Nephron (organoid): ENCODE data around the gene THOC6.
"Not testable (repeated sequence)": the region's sequence is repeated elsewhere in the genome, so short reads cannot be mapped to it uniquely, and the experiment has no call there.

Experiments
- H3K27ac Mint-ChIP-seq, 3 experiments: 2 replicates each; pipeline ENCODE4 v1.8.0; 2020; ENCODE audit warnings: mixed read lengths in 3 of 3, mild to moderate bottlenecking in 2 of 3, moderate library complexity in 1 of 3
- H3K27me3 Mint-ChIP-seq: 2 replicates; pipeline ENCODE4 v1.8.0; 2021; ENCODE audit warnings: low read depth, mild to moderate bottlenecking, moderate library complexity, mixed read lengths
- H3K36me3 Mint-ChIP-seq: 2 replicates; pipeline ENCODE4 v1.8.0; 2020; ENCODE audit warnings: low read depth, mixed read lengths
- H3K4me1 Mint-ChIP-seq: 2 replicates; pipeline ENCODE4 v1.8.0; 2020; ENCODE audit warnings: mixed read lengths
- H3K4me3 Mint-ChIP-seq, 3 experiments: 2 replicates each; pipeline ENCODE4 v1.8.0; 2020; ENCODE audit warnings: mild to moderate bottlenecking in 3 of 3, mixed read lengths in 3 of 3, moderate library complexity in 2 of 3
- H3K9me3 Mint-ChIP-seq: 2 replicates; pipeline ENCODE4 v1.8.0; 2020; ENCODE audit warnings: mixed read lengths
- TF ChIP-seq, protein P1 (sequence below), 3 experiments: fragments of 200-600 bp; sonication (generic); IDR thresholded peaks; one replicate each; pipeline ENCODE4 v1.5.0; 2021; ENCODE audit warnings: antibody characterized with exemption in 3 of 3; ENCODE audit not compliant: unreplicated experiment in 3 of 3

THOC6 gene

DNA sequence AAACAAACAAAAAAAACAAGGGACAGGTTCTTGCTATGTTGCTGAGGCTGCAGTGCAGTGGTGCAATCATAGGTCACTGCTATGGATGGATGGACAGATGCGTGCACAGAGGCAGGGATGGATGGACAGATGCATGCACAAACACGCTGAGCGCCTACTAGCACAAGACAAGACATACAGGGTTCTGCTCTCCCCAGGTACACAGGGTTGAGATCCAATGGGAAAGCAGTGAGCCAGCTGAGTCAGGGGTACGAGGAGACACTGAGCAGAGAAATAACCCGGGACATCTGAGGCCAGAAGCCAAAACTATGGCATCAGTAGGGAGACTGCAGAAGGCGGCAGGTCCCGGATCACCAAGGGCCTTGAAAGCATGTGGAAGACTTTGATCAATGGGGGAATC, 47.8 kb downstream of the THOC6 start:
- H3K36me3 Mint-ChIP-seq, result no peaks in the 10 kb centered on the region
- H3K9me3 Mint-ChIP-seq, result no peaks in the 10 kb centered on the region
- no peak overlapping the region for H3K4me3 Mint-ChIP-seq
- TF ChIP-seq, protein P1, sequence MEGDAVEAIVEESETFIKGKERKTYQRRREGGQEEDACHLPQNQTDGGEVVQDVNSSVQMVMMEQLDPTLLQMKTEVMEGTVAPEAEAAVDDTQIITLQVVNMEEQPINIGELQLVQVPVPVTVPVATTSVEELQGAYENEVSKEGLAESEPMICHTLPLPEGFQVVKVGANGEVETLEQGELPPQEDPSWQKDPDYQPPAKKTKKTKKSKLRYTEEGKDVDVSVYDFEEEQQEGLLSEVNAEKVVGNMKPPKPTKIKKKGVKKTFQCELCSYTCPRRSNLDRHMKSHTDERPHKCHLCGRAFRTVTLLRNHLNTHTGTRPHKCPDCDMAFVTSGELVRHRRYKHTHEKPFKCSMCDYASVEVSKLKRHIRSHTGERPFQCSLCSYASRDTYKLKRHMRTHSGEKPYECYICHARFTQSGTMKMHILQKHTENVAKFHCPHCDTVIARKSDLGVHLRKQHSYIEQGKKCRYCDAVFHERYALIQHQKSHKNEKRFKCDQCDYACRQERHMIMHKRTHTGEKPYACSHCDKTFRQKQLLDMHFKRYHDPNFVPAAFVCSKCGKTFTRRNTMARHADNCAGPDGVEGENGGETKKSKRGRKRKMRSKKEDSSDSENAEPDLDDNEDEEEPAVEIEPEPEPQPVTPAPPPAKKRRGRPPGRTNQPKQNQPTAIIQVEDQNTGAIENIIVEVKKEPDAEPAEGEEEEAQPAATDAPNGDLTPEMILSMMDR (IDR thresholded peaks at IDR 0.05; ENCODE audit: unreplicated experiment in 3 of 3), result no peak
- H3K27me3 Mint-ChIP-seq, result peaks cover 19% of the 10 kb centered on the region
- peaks cover 13% of the 10 kb centered on the region for H3K4me1 Mint-ChIP-seq
- no peak overlapping the region for H3K27ac Mint-ChIP-seq

DNA sequence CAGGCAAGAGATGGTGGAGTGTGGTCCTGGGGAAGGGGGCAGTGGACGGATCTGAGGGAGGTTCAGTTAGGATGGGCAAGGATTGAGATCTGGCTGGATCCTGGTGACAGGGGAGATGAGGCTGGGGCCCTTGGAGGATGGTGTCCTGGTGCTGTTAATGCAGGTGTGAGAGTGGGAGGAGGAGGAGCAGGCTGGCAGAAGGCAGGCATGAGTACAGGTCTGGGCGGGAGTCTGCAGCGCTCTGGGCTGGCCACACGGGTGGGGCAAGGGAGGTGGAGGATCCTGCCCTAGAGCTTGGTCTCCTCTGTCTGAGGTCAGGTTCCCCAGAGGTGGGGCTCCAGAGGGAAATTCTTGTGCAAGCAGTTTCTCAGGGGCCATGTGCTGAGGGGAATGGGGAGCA, 48.3 kb downstream of the THOC6 start:
- Mint-ChIP-seq H3K27me3 (peaks cover 23% of the 10 kb centered on the region), H3K4me1 (peaks cover 11% of the 10 kb centered on the region)
- not testable (repeated sequence) for H3K4me3 Mint-ChIP-seq, H3K27ac Mint-ChIP-seq, H3K36me3 Mint-ChIP-seq, H3K9me3 Mint-ChIP-seq

DNA sequence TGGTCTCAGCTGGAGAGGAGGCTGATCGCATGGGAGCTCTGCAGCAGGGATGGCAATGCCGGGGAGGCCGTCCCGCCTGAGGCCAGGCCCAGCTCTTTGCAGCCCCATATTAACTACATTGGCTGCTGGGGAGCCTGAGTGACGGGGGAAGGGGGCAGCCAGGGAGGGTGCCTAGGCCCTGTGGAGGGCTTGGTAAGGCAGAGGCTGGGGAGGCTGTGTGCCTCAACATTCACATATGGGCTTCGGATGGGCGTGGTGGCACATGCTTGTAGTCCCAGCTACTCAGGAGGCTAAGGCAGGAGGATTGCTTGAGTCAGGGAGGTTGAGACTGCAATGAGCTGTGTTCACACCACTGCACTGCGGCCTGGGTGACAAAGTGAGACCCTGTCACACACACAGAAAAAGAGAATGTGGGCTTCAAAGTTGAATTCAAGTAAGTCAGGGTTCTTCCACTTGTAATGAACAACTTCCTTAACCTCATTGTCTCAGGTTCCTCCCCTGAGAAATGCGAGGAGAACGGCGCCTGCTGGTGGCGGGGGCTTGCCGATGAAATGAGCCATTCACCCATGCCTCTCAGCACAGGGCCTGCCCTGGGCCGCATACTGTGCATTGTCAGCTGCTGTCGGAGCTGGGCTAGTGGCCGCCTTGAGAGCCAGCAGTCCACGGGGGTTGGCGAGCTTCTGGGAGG, 48.9 kb downstream of the THOC6 start:
- not testable (repeated sequence) for H3K27ac Mint-ChIP-seq, H3K36me3 Mint-ChIP-seq, H3K4me3 Mint-ChIP-seq, H3K9me3 Mint-ChIP-seq, H3K4me1 Mint-ChIP-seq
- H3K27me3 Mint-ChIP-seq, result peaks cover 23% of the 10 kb centered on the region

DNA sequence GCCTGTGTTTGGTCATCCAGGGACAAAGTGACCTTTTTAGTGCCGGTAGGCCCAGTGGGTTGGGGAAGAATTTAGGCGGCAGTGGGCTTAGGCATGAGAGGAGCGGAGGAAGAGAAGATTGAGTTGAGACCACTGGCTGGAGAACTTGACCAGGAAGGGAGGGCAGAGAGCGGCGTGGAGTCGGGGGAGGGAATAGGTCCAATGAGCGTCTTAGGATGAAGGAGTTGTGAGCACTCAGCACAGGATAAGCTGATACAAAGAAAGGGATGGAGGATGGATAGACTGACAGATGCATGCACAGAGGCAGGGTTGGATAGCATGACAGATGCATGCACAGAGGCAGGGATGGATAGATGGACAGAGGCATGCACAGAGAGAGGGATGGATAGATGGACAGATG, 49.6 kb downstream of the THOC6 start:
- Mint-ChIP-seq H3K27me3 (peaks cover 23% of the 10 kb centered on the region), H3K36me3 (no peaks in the 10 kb centered on the region), H3K4me1 (peaks cover 9% of the 10 kb centered on the region), H3K4me3 (no peak overlapping the region), H3K27ac (no peak overlapping the region), H3K9me3 (no peaks in the 10 kb centered on the region)
- TF ChIP-seq, protein P1 (IDR thresholded peaks at IDR 0.05; ENCODE audit: unreplicated experiment in 3 of 3), result no peak

DNA sequence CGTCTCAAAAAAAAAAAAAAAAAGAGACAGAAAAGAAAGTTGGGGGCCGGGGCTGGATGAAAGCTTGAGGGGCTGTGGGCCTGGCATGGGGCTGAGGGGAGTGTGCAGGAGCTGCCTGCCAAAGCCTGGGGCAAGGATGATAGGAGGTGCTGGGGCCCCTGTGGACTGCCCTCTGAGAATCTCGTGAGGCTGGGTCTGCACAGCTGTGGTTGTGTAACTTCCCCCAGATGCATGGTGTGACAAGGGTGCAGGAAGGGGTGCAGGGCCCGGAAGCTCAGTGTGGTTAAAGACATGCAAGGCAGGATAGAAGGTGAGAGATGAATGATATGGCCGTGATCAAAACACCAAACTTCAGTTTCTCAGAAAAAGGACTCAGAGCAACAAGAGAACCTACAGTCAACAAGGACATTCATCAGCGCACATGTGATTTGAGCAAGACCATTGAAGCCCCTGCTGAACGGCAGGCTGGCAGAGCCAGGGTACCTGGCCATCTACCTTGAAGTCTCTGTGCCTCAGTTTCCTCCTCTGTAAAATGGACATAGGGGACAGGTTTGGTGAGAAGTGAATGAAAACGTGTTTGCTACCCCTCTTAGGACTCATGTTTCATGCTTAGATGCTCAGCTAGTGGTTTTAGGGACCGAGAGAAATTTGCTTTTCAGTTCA, 51.2 kb downstream of the THOC6 start:
- peaks cover 23% of the 10 kb centered on the region for H3K27me3 Mint-ChIP-seq
- no peaks in the 10 kb centered on the region for H3K9me3 Mint-ChIP-seq
- H3K4me1 Mint-ChIP-seq, result peaks cover 4% of the 10 kb centered on the region
- H3K27ac Mint-ChIP-seq, result no peak overlapping the region
- TF ChIP-seq, protein P1 (IDR thresholded peaks at IDR 0.05; ENCODE audit: unreplicated experiment in 3 of 3), result no peak
- H3K36me3 Mint-ChIP-seq, result no peaks in the 10 kb centered on the region
- no peak overlapping the region for H3K4me3 Mint-ChIP-seq

DNA sequence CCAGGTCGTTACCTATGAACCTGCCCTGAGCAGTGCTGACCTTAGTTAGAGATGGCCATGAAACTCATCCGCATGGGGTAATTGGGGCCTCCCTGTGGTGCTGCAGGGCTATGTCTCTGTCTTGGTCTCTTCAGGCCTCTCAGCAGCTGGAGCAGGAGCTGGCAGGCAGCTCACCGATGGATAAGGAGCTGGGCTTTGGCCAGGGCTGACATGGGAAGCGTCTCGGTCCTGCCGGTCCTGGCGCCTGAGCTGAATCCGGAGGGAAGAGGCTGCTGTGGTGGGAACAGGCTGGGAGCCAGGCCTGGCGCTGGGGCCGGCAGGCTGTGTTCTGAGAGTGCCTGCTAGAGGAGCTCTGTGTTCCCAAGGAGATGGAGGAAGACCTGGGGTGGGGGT, 51.7 kb downstream of the THOC6 start:
- Mint-ChIP-seq H3K27ac (no peak overlapping the region), H3K4me1 (no peaks in the 10 kb centered on the region), H3K27me3 (peaks cover 24% of the 10 kb centered on the region), H3K36me3 (no peaks in the 10 kb centered on the region), H3K4me3 (no peak overlapping the region), H3K9me3 (no peaks in the 10 kb centered on the region)
- TF ChIP-seq, protein P1 (IDR thresholded peaks at IDR 0.05; ENCODE audit: unreplicated experiment in 3 of 3), result no peak

DNA sequence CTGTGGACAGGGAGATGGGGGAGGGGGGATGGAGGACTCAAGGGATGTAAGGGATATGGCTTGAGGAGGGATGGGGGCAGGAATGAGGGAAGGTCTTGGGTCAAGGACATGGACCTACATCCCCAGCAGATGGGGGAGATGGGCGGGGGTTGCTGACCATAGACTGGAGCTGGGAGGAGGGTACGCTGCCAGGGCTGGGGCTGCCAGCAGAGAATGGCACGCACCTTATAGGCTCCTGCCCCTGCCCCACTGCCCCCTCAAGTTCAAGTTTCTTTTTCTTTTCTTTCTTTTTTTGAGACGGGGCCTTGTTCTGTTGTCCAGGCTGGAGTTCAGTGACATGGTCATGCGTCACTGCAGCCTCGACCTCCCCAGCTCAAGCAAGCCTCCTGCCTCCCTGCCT, 52.1 kb downstream of the THOC6 start:
- peaks cover 24% of the 10 kb centered on the region for H3K27me3 Mint-ChIP-seq
- not testable (repeated sequence) for H3K4me1 Mint-ChIP-seq, H3K27ac Mint-ChIP-seq, H3K36me3 Mint-ChIP-seq, H3K9me3 Mint-ChIP-seq, H3K4me3 Mint-ChIP-seq
